HG03060 (cell line): ENCODE data around the gene SLC9A2.

Experiments used
- ATAC-seq: cut with Tn5 transposase; IDR thresholded peaks from one replicate; pipeline ENCODE4 v1.9.1; 2021; ENCODE audit warnings: low read depth, moderate number of reproducible peaks; ENCODE audit not compliant: unreplicated experiment

SLC9A2 gene, protein sequence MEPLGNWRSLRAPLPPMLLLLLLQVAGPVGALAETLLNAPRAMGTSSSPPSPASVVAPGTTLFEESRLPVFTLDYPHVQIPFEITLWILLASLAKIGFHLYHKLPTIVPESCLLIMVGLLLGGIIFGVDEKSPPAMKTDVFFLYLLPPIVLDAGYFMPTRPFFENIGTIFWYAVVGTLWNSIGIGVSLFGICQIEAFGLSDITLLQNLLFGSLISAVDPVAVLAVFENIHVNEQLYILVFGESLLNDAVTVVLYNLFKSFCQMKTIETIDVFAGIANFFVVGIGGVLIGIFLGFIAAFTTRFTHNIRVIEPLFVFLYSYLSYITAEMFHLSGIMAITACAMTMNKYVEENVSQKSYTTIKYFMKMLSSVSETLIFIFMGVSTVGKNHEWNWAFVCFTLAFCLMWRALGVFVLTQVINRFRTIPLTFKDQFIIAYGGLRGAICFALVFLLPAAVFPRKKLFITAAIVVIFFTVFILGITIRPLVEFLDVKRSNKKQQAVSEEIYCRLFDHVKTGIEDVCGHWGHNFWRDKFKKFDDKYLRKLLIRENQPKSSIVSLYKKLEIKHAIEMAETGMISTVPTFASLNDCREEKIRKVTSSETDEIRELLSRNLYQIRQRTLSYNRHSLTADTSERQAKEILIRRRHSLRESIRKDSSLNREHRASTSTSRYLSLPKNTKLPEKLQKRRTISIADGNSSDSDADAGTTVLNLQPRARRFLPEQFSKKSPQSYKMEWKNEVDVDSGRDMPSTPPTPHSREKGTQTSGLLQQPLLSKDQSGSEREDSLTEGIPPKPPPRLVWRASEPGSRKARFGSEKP

DNA sequence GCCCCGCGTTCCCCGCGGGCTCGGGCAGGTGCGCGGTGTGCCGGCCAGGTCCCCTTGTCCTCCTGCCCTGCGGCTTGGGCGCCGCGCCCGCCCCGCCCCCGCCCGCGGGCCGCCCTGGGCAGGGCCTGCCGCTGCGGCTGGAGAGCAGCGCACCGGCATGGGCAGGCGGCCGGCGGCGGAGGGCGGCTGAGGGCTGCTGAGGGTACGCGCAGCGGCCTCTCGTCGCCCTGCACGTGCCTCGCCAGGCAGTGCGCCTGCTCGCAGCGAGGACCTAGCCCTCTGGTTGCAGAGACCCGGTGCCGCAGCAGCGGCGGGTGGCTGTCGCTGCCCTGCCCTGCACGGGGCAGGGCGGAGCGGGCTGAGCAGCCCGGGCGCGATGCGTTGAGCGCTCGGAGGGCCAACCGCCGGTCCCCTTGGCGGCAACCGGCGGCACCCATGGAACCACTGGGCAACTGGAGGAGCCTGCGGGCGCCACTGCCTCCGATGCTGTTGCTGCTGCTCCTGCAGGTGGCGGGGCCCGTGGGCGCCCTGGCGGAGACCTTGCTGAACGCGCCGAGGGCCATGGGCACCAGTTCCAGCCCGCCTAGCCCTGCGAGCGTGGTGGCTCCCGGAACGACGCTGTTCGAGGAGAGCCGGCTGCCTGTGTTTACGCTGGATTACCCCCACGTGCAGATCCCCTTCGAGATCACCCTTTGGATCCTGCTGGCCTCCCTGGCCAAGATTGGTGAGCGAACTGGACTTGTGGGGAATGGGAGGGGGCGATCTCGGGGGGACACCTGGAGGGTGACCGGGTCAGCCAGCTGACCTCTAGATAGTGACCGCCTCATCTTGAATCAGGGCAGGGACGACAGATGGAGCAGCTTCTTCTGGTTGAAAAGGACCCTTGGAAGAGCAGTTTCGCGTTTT is at the start of gene SLC9A2:
TSS of gene SLC9A2 (plus strand) at position 140 of the 906 bp plus-strand sequence. CDS start at position 436, 296 bp downstream.
- ATAC-seq = no peak

- ATAC-seq = no peak
Measured at GRCh38 chr2:102575888-102576287, 43.5 kb upstream of the SLC9A2 start.

DNA sequence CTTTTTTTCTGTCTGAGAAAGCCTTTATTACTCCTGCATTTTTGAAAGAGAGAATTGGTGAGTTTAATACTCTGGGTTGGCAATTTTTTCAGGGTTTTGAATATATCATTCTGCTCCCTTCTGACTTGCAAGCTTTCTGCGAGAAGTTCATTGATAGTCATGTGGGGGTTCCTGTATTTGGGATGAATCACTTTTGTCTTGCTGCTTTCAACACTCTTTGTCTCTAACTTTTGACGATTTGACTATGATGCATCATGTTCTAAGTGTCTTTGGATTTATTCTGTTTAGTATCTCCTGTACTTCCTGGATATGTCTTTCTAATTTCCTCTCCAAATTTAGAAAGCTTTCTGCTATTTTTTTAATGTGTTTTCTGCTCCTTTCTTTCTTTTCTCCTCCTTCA is 41.0 kb upstream of the SLC9A2 start:
- no peak for ATAC-seq

GRCh38 chr2:102581911-102582310 is 37.4 kb upstream of the SLC9A2 start:
- no peak for ATAC-seq

DNA sequence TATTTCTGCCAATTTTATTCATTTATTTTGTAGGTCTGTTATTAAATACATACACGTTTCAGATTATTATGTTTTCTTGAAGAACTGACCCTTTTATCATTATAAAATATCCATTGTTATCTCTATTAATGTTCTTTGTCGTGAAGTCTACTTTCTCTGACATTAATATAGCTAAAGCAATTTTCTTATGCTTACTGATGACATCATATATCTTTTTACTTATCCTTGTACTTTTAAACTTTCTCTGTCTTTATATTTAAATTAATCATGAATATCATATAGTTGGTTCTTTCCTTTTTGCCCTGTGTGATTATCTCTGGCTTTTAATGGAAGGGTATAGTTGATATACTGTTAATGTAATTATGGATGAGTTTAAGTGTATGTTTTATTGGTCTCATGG is 36.5 kb upstream of the SLC9A2 start:
- ATAC-seq = no peak

DNA sequence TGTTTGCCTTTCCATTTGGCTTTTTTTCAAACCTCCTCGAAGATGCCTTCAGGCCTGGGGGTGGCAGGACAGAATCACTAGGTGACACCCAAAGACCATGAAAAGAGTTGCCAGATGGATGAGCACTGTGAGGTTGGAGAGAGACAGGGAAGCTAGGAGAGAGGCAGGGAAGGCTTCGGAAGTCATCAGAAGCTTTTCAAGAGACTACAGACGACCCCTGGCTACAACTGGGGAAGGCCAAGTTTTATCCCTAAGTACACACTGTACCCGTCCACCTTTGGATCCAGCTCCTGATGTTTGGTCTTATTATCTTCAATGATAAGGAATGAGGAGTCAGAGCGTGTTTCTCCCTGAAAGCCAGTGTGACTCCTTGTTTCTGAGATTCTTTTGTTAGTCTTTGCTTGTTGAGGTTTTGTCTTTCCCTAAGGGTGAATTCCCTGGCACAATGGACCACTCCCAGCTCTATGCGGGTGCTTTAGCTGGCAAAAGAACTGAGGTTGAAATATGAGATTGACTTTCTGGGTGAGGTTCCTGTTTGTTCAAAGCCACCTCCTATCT is 33.4 kb upstream of the SLC9A2 start:
- ATAC-seq = no peak

- ATAC-seq = no peak
Measured at GRCh38 chr2:102588213-102588939, 31.0 kb upstream of the SLC9A2 start.

GRCh38 chr2:102589444-102589843 is 29.9 kb upstream of the SLC9A2 start:
- no peak for ATAC-seq

GRCh38 chr2:102591491-102592045 is 27.8 kb upstream of the SLC9A2 start:
- ATAC-seq = no peak

- ATAC-seq = no peak
Measured at GRCh38 chr2:102592601-102593000, 26.8 kb upstream of the SLC9A2 start.

GRCh38 chr2:102593516-102593915 is 25.8 kb upstream of the SLC9A2 start:
- no peak for ATAC-seq

DNA sequence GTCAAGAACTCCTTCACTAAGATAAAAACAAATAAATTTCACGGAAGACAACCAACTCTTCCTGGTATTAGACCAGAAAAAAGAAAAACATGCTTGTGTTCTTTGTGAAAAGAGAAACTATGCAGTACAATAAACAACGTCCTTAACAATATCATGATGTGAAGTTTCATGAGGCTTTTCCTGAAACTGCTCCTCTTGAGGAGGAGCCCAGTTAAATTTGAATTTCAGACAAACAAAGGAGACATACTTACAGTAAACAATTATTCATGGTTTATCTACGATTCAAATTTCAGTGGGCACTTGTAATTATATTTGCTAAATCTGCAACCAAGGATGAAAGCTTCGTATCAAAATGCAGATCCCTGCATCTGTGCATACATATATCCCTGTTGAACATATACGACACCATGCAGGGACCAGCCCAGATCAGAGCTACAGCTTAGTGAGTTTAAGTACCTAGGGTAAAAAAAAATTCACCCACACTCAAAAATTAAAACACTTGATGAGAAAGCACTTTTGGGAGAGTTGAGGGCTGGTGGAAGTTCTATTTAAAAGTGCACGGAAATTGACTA is 24.8 kb upstream of the SLC9A2 start:
- no peak for ATAC-seq

GRCh38 chr2:102597788-102598187 is 21.6 kb upstream of the SLC9A2 start:
- no peak for ATAC-seq

GRCh38 chr2:102599486-102599885 is 19.9 kb upstream of the SLC9A2 start:
- ATAC-seq = no peak

GRCh38 chr2:102601730-102602129 is 17.6 kb upstream of the SLC9A2 start:
- no peak for ATAC-seq

GRCh38 chr2:102603904-102604303 is 15.4 kb upstream of the SLC9A2 start:
- no peak for ATAC-seq

DNA sequence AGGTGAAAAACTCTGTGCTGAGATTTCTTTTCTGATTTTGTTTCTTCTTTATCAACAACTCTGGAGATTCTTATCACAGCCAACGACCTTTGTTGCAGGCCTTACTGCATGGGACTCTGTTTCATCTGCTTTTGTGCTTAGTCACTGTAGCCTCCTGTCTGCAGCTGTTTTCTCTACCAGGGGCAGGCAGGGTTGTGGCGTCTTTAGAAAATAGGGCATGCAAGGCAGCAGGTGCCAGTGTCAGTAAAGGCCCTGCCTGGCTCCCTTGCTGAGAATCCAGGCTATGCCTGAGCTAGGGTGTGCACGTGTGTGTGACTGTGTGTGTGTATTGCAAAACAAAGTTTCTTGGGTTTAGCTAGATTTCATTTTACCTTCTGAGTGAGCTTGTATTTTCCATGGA is 14.6 kb upstream of the SLC9A2 start:
- ATAC-seq = no peak

- no peak for ATAC-seq
Measured at GRCh38 chr2:102606353-102606752, 13.0 kb upstream of the SLC9A2 start.
